Measurements from ENCODE around the gene CCDC70.
"Not testable (repeated sequence)": the region's sequence is repeated elsewhere in the genome, so short reads cannot be mapped to it uniquely, and the experiment has no call there.

CCDC70 gene

DNA sequence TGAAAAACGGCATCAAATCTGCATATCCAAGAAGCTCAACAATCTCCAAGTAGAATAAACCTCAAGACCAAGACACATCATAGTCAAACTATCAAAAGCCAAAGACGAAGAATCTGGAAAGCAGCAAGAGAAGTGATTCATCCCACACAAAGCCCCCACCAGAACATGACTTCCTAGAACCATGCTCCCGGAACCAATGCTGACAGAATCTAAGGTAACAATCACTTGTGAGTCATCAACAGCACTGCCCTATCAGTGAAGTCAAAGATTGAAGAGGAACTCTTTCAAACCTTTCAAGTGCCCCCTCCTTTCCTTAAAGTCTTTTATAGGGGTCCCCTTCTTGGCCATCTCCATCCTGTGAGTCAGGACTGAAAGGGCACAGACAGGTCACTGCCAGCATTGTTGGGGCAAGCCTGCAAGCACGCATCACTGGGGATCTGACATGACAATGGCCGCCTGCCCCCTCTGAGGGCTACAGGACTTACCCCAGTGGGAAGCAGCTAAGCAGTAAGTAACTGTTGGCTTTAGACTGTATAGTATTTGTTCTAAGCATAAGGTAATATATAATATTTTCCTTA, at the start of gene CCDC70:
Gene CCDC70 (plus strand): TSS at position 247 of the 578 bp plus-strand sequence. CDS start 3,443 bp downstream, outside the sequence.
- no peak for DNase-seq (ENCODE audit: low read depth)

- DNase-seq (ENCODE audit: low read depth): no peak
Observed at GRCh38 chr13:51814071-51814470, 47.7 kb upstream of the CCDC70 start.

DNA sequence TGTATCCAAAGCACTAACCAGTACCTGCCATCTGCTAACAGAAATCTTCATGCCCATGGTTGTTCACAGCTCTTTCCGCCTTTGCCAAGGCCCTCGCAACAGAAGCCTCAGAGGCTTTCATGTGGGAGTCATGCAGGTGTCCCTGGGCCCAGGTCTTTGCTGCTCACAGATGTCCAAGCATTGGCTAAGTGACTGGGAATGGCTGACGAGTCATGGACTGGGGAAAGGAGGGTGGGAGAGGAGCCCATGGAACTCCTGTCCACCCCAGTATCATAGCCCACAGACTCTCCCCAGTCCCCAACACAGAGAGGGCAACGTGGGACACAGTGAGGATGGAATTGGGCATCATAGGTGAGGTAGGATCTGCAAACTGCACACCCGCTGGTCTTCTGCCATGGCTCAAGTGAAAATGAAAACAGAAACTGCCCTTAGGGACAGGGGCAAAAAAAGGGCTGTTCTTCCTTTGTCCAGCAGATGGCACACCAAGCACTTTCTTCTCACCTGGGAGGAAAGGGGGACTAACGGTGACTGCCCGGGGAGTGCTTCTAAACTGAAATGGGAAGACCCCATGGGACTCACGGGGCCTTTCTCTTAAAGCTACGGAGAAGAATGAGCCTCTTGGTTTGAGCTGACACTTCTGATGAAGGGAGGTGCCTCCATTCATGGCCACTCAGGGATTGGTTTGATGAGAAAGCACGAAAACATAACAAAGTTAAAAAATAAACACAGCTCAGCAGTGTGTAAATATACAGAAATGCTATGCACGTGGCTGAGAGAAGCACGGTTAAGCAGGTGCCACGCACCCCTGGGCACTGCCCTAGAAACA, 46.7 kb upstream of the CCDC70 start:
- DNase-seq (ENCODE audit: low read depth): peak; percentile 34

DNA sequence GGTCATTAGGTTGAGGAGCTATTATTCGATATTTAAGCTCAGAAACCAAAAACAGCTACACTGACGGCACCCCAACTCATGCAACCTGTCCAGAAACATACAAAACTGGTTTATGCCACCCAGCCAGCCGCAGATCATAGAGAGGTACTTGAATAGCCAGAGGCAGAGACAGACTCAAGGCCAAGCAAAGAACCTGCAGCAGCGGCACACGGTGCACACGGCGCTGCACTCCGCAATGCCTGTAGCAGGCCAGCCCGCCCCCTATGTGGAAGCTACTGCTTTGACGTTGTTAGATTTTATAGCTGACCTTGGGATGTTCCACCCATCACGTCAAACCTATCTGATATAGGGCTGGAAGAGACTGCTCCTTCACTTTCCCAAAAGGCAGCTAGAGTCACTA, 45.9 kb upstream of the CCDC70 start:
- DNase-seq (ENCODE audit: low read depth): no peak

DNA sequence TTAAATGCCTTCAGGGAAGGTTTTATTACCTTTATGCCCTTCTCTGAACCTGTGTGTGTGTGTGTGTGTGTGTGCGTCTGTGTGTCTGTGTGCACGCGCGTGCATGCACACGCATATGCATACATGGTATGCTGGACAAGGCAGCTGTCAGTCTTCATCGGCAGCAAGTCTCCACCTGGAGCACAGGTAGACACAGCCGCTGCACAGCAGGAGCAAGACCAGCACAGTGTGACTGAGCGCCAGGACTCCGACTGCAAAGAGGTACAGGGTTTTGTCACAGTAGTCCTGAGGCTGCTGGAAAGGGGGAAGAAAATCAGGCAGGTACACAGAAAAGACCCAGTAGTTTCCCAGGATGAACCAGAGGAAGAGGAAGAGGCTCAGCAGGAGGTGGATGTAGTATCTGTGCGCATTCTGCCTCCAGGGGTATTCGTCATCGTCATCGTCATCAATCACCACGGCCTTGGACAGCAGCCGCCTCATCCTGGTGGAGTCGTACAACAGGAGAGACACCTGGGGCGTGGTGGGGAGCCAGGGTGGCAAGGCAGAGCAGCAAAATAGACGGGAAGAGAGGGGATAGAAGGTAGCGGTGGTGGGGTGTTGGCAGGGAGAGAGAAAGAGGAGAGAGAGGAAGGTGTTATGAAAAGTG, 45.0 kb upstream of the CCDC70 start:
- DNase-seq (ENCODE audit: low read depth): no peak

DNA sequence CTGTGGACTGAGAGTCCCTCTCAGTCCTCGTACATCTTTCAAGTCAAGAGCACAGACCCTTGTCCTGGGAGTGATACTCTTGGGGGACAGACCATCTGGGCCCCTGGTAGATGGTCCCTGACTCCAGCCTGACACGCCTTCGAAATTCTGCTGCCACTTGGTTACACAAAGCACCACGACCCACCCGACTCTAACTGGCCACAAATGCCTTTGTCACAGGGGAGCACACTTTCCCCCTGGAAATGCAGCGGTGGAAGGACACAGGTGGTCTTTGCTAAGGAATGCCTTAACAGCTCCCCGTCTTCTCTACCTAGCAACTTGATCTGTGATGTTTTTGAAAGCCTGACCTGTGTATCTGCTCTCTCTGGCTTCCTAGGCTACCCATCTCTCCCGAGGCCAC, 44.1 kb upstream of the CCDC70 start:
- DNase-seq (ENCODE audit: low read depth): no peak

DNA sequence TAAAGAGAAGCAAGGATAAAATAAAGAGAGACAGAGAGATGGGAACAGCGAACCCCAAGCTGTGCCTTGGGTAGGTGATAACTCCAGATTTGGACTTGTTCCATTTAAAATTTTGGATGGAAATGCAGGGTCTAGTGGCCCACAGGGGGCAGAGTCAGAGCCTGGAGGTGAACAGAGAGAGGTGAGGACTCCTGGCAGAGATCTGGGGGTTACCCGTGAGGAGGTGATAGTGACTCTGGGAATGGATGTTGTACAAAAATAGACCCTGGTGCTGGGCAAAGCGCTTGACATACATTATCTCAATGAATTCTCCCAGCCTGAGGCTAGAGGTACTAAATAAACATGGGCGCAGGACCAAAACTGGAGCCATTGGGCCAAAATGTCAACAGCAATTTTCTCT, 43.5 kb upstream of the CCDC70 start:
- no peak for DNase-seq (ENCODE audit: low read depth)

GRCh38 chr13:51818781-51819511, 42.8 kb upstream of the CCDC70 start:
- no peak for DNase-seq (ENCODE audit: low read depth)

GRCh38 chr13:51819544-51819943, 42.2 kb upstream of the CCDC70 start:
- DNase-seq (ENCODE audit: low read depth): no peak

- no peak for DNase-seq (ENCODE audit: low read depth)
Observed at GRCh38 chr13:51820016-51820597, 41.7 kb upstream of the CCDC70 start.

DNA sequence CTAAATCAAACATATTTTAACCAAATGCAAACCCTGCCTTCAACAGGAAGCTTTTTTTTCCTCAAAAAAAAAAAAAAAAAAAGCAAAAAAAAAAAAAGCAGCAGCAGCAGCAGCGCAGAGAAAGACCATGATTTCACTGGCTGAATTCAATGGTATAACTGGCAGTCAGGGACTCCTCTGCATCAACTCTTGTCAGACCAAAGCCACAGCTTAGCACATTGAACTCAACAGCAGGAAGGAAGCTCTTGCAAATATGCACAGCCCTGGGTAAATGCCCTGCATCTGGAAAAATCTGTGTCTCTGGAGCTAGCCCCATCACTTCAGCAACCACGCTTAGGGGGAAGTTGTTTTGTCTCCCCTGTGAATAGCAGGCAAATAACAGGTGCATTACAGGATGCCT, 40.2 kb upstream of the CCDC70 start:
- DNase-seq (ENCODE audit: low read depth): no peak

DNA sequence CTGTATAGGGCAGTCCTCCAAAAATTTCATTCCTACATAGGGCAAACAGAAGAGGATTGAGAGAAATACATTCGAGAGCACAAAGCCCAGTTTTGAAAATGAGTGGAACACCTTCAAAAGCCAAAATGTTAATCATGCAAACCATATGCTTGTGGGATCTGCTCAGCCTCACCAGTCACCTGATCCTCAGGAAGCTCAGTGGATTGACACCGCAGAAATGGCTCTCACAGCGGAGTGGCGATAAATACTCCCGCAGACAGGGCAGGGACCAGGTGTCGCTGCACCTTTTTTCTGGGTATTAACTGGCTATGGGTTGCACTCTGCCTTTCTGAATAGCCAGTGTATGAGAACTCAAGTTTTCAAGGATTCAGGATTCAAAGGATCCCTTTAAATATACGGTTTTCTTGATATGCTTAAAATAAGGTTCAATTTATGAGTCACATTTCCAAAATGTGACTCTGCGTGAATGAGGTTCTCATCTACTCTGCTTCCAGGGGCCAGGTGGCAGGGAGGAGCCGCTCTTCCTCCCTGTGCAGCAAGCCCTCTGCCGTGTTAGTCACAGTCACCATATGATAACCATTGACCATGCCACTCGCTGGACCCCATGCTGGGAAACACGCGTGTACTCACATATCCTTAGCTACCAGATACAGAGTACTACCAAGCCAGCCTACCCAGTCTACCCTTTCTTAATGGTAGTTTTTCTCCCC, 39.5 kb upstream of the CCDC70 start:
- DNase-seq (ENCODE audit: low read depth): no peak

DNA sequence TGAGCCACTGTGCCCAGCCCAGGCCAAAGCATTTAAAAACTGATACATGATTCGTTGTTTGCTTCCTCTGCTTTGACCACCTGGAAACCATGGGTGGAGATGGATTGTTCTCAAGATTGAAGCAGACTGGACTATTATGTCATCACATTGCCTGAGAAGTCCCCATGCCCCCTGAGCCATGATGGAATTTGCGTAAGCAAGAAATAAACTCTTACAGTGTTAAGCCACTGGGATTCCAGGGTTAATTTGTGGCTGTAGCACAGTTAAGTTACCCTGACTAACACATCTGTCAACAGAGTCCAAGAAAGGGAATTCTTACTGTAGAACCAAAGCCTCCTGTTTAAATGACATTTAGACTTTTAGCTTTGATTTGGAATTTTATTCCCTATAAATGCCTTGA, 38.4 kb upstream of the CCDC70 start:
- no peak for DNase-seq (ENCODE audit: low read depth)

DNA sequence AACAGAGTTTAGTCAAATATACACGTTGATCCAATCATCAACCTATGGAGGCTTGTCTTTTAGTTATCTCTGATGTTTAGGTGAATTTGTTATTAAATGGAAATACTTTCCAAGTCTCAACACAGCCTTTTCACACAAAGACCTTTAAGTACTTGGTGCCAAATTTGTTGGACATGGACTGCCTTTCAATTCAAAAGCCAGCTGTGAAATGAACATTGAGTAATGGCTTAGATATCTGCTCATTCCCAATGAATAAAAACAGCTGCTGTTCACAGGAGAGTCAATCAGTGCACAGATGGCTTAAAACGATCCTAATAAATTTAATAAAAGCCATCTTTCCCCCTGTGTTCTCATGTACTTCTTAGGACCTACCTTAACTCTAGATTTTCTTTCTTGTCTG, 37.9 kb upstream of the CCDC70 start:
- DNase-seq (ENCODE audit: low read depth): no peak

DNA sequence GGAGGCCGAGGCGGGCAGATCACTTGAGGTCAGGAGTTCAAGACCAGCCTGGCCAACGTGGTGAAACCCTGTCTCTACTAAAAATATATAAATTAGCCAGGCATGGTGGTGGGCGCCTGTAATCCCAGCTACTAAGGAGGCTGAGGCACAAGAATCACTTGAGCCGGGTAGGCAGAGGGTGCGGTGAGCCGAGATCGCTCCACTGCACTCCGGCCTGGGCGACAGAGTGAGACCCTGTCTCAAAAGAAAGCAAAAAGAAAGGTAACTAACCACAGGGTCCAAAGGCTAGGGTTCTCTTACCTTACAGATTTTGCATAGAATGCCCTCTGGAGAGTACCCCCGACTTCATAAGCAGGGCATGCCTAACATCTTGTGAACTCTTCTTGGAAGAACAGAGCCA, 37.1 kb upstream of the CCDC70 start:
- not testable (repeated sequence) for DNase-seq (ENCODE audit: low read depth)

- DNase-seq (ENCODE audit: low read depth): no peak
Observed at GRCh38 chr13:51825165-51825592, 36.6 kb upstream of the CCDC70 start.

GRCh38 chr13:51825681-51826254, 36.0 kb upstream of the CCDC70 start:
- DNase-seq (ENCODE audit: low read depth): no peak

- no peak for DNase-seq (ENCODE audit: low read depth)
Observed at GRCh38 chr13:51826606-51827005, 35.2 kb upstream of the CCDC70 start.

GRCh38 chr13:51827254-51827653, 34.5 kb upstream of the CCDC70 start:
- no peak for DNase-seq (ENCODE audit: low read depth)

DNA sequence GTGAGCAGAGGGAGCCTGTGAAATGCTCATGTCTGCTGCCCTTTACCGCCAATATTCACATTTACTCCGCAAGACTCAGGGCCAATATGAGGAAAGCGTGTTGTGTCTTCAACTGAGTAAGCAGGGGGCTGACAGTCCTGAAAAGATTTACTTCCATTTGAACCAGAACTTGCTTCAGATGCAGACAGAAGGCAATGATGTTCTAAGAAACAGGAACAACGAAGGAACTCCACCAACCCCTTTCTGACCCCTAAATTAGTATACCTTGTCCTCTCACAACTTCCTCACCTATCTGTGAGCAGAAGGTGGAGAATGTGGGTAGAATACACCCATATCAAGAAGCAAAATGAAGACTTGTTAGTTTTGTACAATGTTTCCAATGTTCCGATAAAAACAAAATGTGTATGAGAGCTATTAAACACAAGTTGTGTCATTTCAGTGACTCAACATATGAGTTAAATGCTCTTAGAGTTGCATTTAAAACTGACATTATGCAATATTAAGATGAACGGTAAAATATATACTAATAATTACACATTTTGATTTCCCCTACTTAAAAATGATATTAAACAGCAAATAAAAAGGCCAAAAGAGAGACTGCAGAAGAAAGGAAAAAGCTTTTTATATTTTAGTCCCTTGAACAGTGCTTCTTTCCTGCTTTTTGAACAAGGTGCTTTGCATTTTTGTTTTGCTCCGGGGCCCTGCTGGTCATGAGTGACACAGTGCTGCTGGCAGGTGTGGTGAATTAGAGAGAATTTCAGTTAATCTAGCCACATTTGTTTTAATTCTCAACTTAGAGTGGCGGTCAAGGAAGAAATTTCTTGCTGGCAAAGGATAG, 32.8 kb upstream of the CCDC70 start:
- DNase-seq (ENCODE audit: low read depth): no peak
